ENCODE measurements around the gene UFM1.
A peak's percentile ranks its signal among the peaks of the same experiment; 100 is the strongest.
"Not testable (repeated sequence)": the region's sequence is repeated elsewhere in the genome, so short reads cannot be mapped to it uniquely, and the experiment has no call there.

UFM1 gene

GRCh38 chr13:38346764-38347163 is 2.9 kb upstream of the UFM1 start:
- no peak for TF ChIP-seq CTCF (conservative IDR thresholded peaks at IDR 0.05; ENCODE audit: low read depth, low read length)
- no peak for DNase-seq (ENCODE audit: low read depth)
- no peak overlapping the region for H3K4me3 ChIP-seq (ENCODE audit: low read length)

GRCh38 chr13:38348861-38349389 is 726 bp upstream of the UFM1 start:
- H3K4me3 ChIP-seq (ENCODE audit: low read length), result peak overlapping the region; percentile 97
- no peak for TF ChIP-seq CTCF (conservative IDR thresholded peaks at IDR 0.05; ENCODE audit: low read depth, low read length)
- DNase-seq (ENCODE audit: low read depth), result no peak

GRCh38 chr13:38350114-38350617 is 515 bp downstream of the UFM1 start:
- H3K4me3 ChIP-seq (ENCODE audit: low read length), result peak overlapping the region; percentile 97
- no peak for DNase-seq (ENCODE audit: low read depth)
- TF ChIP-seq CTCF (conservative IDR thresholded peaks at IDR 0.05; ENCODE audit: low read depth, low read length), result no peak

GRCh38 chr13:38355595-38356119 is 6.0 kb downstream of the UFM1 start:
- TF ChIP-seq CTCF (conservative IDR thresholded peaks at IDR 0.05; ENCODE audit: low read depth, low read length), result no peak
- no peak for DNase-seq (ENCODE audit: low read depth)
- no peak overlapping the region for H3K4me3 ChIP-seq (ENCODE audit: low read length)

GRCh38 chr13:38358684-38359083 is 9.0 kb downstream of the UFM1 start:
- TF ChIP-seq CTCF (conservative IDR thresholded peaks at IDR 0.05; ENCODE audit: low read depth, low read length), result no peak
- no peak overlapping the region for H3K4me3 ChIP-seq (ENCODE audit: low read length)
- no peak for DNase-seq (ENCODE audit: low read depth)

- H3K4me3 ChIP-seq (ENCODE audit: low read length), result no peak overlapping the region
- TF ChIP-seq CTCF (conservative IDR thresholded peaks at IDR 0.05; ENCODE audit: low read depth, low read length), result no peak
- no peak for DNase-seq (ENCODE audit: low read depth)
Observed at GRCh38 chr13:38361542-38362262, 12.1 kb downstream of the UFM1 start.

- TF ChIP-seq CTCF (conservative IDR thresholded peaks at IDR 0.05; ENCODE audit: low read depth, low read length), result no peak
- DNase-seq (ENCODE audit: low read depth), result no peak
- H3K4me3 ChIP-seq (ENCODE audit: low read length), result no peak overlapping the region
Observed at GRCh38 chr13:38363219-38363618, 13.6 kb downstream of the UFM1 start.

- not testable (repeated sequence) for DNase-seq (ENCODE audit: low read depth)
Observed at GRCh38 chr13:38363746-38364145, 14.1 kb downstream of the UFM1 start.

More at GRCh38 chr13:38363746-38364145, 14.1 kb downstream of the UFM1 start:
- not testable (repeated sequence) for H3K4me3 ChIP-seq (ENCODE audit: low read length)

Measured in retinal pigment epithelial cell (primary cell).